WERI-Rb-1 (cell line): ENCODE results near the gene DLL1.

Source experiments
- DNase-seq: peaks from one replicate; pipeline ENCODE4 v3.0.0-alpha.2; 2020
- H3K27ac ChIP-seq: fragments of 250-450 bp; sonication (Bioruptor Pico); 2 replicates; pipeline ENCODE4 v1.5.1; 2020; ENCODE audit warnings: mild to moderate bottlenecking, moderate library complexity
- H3K27me3 ChIP-seq: fragments of 250-450 bp; sonication (Bioruptor Pico); 2 replicates; pipeline ENCODE4 v1.5.1; 2021; ENCODE audit warnings: mild to moderate bottlenecking, low read depth, moderate library complexity; ENCODE audit not compliant: insufficient read depth, severe bottlenecking
- H3K36me3 ChIP-seq: fragments of 250-450 bp; sonication (Bioruptor Pico); 2 replicates; pipeline ENCODE4 v1.5.1; 2020; ENCODE audit warnings: mild to moderate bottlenecking, moderate library complexity
- H3K4me3 ChIP-seq: 2 replicates; pipeline ENCODE4 v1.5.1; 2011; ENCODE audit warnings: low read depth, mild to moderate bottlenecking, control low read depth, low read length
- H3K9me3 ChIP-seq: fragments of 250-450 bp; sonication (Bioruptor Pico); 2 replicates; pipeline ENCODE4 v1.5.1; 2021; ENCODE audit warnings: mild to moderate bottlenecking, moderate library complexity; ENCODE audit not compliant: severe bottlenecking
- TF ChIP-seq, protein P1 (sequence below): IDR thresholded peaks from 2 replicates; pipeline ENCODE4 v1.5.1; 2011; ENCODE audit warnings: low read depth, mild to moderate bottlenecking, control low read depth, inconsistent platforms, low read length

DLL1 gene

GRCh38 chr6:170289180-170289931 is 1.5 kb downstream of the DLL1 start:
- peaks cover 91% of the 10 kb centered on the region for H3K27me3 ChIP-seq
- no peak overlapping the region for H3K4me3 ChIP-seq
- H3K27ac ChIP-seq, result no peak overlapping the region
- no peak for DNase-seq
- H3K9me3 ChIP-seq, result no peaks in the 10 kb centered on the region
- no peaks in the 10 kb centered on the region for H3K36me3 ChIP-seq
- TF ChIP-seq, protein P1, sequence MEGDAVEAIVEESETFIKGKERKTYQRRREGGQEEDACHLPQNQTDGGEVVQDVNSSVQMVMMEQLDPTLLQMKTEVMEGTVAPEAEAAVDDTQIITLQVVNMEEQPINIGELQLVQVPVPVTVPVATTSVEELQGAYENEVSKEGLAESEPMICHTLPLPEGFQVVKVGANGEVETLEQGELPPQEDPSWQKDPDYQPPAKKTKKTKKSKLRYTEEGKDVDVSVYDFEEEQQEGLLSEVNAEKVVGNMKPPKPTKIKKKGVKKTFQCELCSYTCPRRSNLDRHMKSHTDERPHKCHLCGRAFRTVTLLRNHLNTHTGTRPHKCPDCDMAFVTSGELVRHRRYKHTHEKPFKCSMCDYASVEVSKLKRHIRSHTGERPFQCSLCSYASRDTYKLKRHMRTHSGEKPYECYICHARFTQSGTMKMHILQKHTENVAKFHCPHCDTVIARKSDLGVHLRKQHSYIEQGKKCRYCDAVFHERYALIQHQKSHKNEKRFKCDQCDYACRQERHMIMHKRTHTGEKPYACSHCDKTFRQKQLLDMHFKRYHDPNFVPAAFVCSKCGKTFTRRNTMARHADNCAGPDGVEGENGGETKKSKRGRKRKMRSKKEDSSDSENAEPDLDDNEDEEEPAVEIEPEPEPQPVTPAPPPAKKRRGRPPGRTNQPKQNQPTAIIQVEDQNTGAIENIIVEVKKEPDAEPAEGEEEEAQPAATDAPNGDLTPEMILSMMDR, result no peak

GRCh38 chr6:170288852-170289179 is 2.1 kb downstream of the DLL1 start:
- Histone ChIP-seq H3K27ac (no peak overlapping the region), H3K27me3 (peaks cover 86% of the 10 kb centered on the region), H3K4me3 (no peak overlapping the region), H3K36me3 (no peaks in the 10 kb centered on the region), H3K9me3 (no peaks in the 10 kb centered on the region)
- TF ChIP-seq, protein P1, result no peak
- DNase-seq, result no peak

DNA sequence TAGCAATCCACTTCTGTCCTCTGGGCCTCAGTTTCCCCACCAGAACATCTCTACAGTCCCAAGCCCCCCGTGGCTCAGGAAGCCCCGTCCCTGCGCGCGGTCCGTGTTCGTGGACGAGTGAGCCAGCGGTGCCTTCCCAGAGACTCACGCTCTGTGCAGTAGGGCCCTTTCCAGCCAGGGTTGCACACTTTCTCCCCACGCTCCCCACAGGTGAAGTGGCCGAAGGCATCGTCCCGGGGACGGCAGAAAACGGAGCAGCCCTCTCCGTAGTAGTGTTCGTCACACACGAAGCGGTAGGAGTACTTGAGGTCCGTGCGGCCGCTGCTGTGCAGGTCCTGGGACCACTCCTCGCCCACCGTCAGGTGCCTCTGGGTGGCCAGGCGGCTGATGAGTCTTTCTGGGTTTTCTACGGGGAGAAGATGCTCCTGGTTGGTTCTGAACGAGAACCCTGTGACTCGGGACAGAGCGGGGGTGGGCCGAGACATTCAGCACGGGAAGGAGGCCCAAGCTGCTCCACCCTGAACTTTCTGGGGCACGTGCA is 2.7 kb downstream of the DLL1 start:
- peaks cover 79% of the 10 kb centered on the region for H3K27me3 ChIP-seq
- no peak overlapping the region for H3K4me3 ChIP-seq
- H3K36me3 ChIP-seq, result no peaks in the 10 kb centered on the region
- no peak for DNase-seq
- H3K9me3 ChIP-seq, result no peaks in the 10 kb centered on the region
- H3K27ac ChIP-seq, result no peak overlapping the region
- TF ChIP-seq, protein P1, result no peak

- Histone ChIP-seq H3K27ac (no peak overlapping the region), H3K36me3 (no peaks in the 10 kb centered on the region), H3K27me3 (peaks cover 72% of the 10 kb centered on the region), H3K4me3 (no peak overlapping the region), H3K9me3 (no peaks in the 10 kb centered on the region)
- TF ChIP-seq, protein P1, result no peak
- DNase-seq, result no peak
Observed at GRCh38 chr6:170287371-170287876, 3.5 kb downstream of the DLL1 start.

DNA sequence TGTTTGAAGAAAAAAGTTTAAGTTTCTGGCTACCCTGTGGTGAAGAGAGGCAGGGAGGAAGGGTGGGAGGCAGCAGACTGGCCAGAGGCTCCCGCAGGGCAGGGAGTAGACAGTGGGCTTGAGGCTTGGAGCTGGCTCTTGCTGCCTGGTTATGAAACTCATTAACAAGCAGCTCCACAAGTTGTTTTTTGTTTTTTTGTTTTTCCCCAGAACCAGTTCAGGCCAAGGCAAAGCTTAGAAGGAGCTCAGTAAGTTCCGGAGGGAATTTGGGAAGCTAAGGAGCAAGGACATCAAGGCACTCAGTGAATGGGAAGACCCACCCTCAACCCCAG is 4.0 kb downstream of the DLL1 start:
- no peak overlapping the region for H3K27ac ChIP-seq

More for the DNA sequence above, 4.0 kb downstream of the DLL1 start:
- Histone ChIP-seq H3K36me3 (no peaks in the 10 kb centered on the region), H3K27me3 (peaks cover 67% of the 10 kb centered on the region), H3K9me3 (no peaks in the 10 kb centered on the region), H3K4me3 (0 out of 2 replicates have a peak overlapping the region, but pooled peaks have one; percentile 2)
- DNase-seq, result no peak
- TF ChIP-seq, protein P1, result no peak
